Measurements from ENCODE around the gene MYO3A.

The MYO3A gene

GRCh38 chr10:25933653-25934608, at the start of gene MYO3A:
Gene MYO3A (plus strand): TSS chr10:25934229. CDS start chr10:25952111, 17,882 bp downstream.
- Histone ChIP-seq H3K4me2 (ENCODE audit: low read depth, low read length) (peak within 1 kb of the TSS; percentile 79), H3K27me3 (replicated peaks; ENCODE audit: insufficient read depth, low read length) (no peaks in the 10 kb centered on the region), H3K27ac (ENCODE audit: low read length) (no peak within 1 kb of the TSS), H3K4me1 (ENCODE audit: low read length) (no peaks in the 10 kb centered on the region), H3K9me3 (replicated peaks; ENCODE audit: insufficient read depth, low read length) (0 out of 2 replicates have a peak, but pooled peaks cover 3% of the 10 kb centered on the region), H3K36me3 (replicated peaks; ENCODE audit: insufficient read depth, low read length) (no peaks in the 10 kb centered on the region), H3K4me3 (ENCODE audit: low read length) (peak within 1 kb of the TSS; percentile 75), H3F3A (ENCODE audit: insufficient read depth, low read length) (no peaks in the 10 kb centered on the region), H3K9me2 (replicated peaks; ENCODE audit: insufficient read depth, low read length) (no peaks in the 10 kb centered on the region), H3K79me2 (ENCODE audit: low read length) (no peaks in the 10 kb centered on the region), H3K9ac (ENCODE audit: low read length) (peak within 1 kb of the TSS; percentile 55; the same call in 1 of the 2 replicates), H4K20me1 (ENCODE audit: insufficient read depth, low read length) (no peaks in the 10 kb centered on the region), H2AFZ (ENCODE audit: low read length) (peak within 1 kb of the TSS; percentile 94)
- DNase-seq, result no peak
- no peak for TF ChIP-seq CTCF (IDR thresholded peaks at IDR 0.05; ENCODE audit: low read length)
- no peak for TF ChIP-seq EZH2phosphoT487 (IDR thresholded peaks at IDR 0.05; ENCODE audit: low read length)
- no peak for TF ChIP-seq EZH2 (optimal IDR thresholded peaks at IDR 0.05; ENCODE audit: low read depth, low read length)

GRCh38 chr10:25888627-25889026, 45.4 kb upstream of the MYO3A start:
- Histone ChIP-seq H3K27me3 (replicated peaks; ENCODE audit: insufficient read depth, low read length) (no peaks in the 10 kb centered on the region), H4K20me1 (ENCODE audit: insufficient read depth, low read length) (no peaks in the 10 kb centered on the region), H3K27ac (ENCODE audit: low read length) (no peak overlapping the region), H3K36me3 (replicated peaks; ENCODE audit: insufficient read depth, low read length) (no peaks in the 10 kb centered on the region), H3K9ac (ENCODE audit: low read length) (no peak overlapping the region), H3K9me3 (replicated peaks; ENCODE audit: insufficient read depth, low read length) (no peaks in the 10 kb centered on the region), H3K4me1 (ENCODE audit: low read length) (no peaks in the 10 kb centered on the region), H2AFZ (ENCODE audit: low read length) (no peak overlapping the region), H3K9me2 (replicated peaks; ENCODE audit: insufficient read depth, low read length) (no peaks in the 10 kb centered on the region), H3K79me2 (ENCODE audit: low read length) (no peaks in the 10 kb centered on the region), H3F3A (ENCODE audit: insufficient read depth, low read length) (no peaks in the 10 kb centered on the region), H3K4me3 (ENCODE audit: low read length) (no peak overlapping the region), H3K4me2 (ENCODE audit: low read depth, low read length) (no peak overlapping the region)
- TF ChIP-seq EZH2 (optimal IDR thresholded peaks at IDR 0.05; ENCODE audit: low read depth, low read length) (no peak), CTCF (IDR thresholded peaks at IDR 0.05; ENCODE audit: low read length) (no peak), EZH2phosphoT487 (IDR thresholded peaks at IDR 0.05; ENCODE audit: low read length) (no peak)
- no peak for DNase-seq

GRCh38 chr10:25890995-25891394, 43.0 kb upstream of the MYO3A start:
- Histone ChIP-seq H3K79me2 (ENCODE audit: low read length) (no peaks in the 10 kb centered on the region), H4K20me1 (ENCODE audit: insufficient read depth, low read length) (no peaks in the 10 kb centered on the region), H3K4me3 (ENCODE audit: low read length) (no peak overlapping the region), H3K36me3 (replicated peaks; ENCODE audit: insufficient read depth, low read length) (no peaks in the 10 kb centered on the region), H3K9ac (ENCODE audit: low read length) (no peak overlapping the region), H2AFZ (ENCODE audit: low read length) (no peak overlapping the region), H3K27me3 (replicated peaks; ENCODE audit: insufficient read depth, low read length) (no peaks in the 10 kb centered on the region), H3K9me3 (replicated peaks; ENCODE audit: insufficient read depth, low read length) (no peaks in the 10 kb centered on the region), H3K4me1 (ENCODE audit: low read length) (no peaks in the 10 kb centered on the region), H3K9me2 (replicated peaks; ENCODE audit: insufficient read depth, low read length) (no peaks in the 10 kb centered on the region), H3K4me2 (ENCODE audit: low read depth, low read length) (no peak overlapping the region), H3K27ac (ENCODE audit: low read length) (no peak overlapping the region), H3F3A (ENCODE audit: insufficient read depth, low read length) (no peaks in the 10 kb centered on the region)
- no peak for DNase-seq
- TF ChIP-seq CTCF (IDR thresholded peaks at IDR 0.05; ENCODE audit: low read length), result no peak
- TF ChIP-seq EZH2 (optimal IDR thresholded peaks at IDR 0.05; ENCODE audit: low read depth, low read length), result no peak
- no peak for TF ChIP-seq EZH2phosphoT487 (IDR thresholded peaks at IDR 0.05; ENCODE audit: low read length)

All from MM.1S (cell line).